ENCODE measurements around the gene DCLK1. TPM values are rescaled to one million over a fixed set of nuclear protein-coding genes. Genes with fewer than 3 reads are reported as not detected.
"Not testable (repeated sequence)": the region's sequence is repeated elsewhere in the genome, so short reads cannot be mapped to it uniquely, and the experiment has no call there.

The DCLK1 gene
- total RNA-seq, 2 experiments from 2014 or later = not detected

- Mint-ChIP-seq H3K4me3 (no peak overlapping the region), H3K27ac (no peak overlapping the region), H3K27me3 (ENCODE audit: low read depth) (no peaks in the 10 kb centered on the region), H3K9me3 (ENCODE audit: insufficient read depth) (no peaks in the 10 kb centered on the region), H3K4me1 (ENCODE audit: low read depth) (no peaks in the 10 kb centered on the region), H3K36me3 (ENCODE audit: low read depth) (no peaks in the 10 kb centered on the region)
- no peak for ATAC-seq
- DNase-seq = no peak
- POLR2A ChIA-PET = no interaction called here
- CTCF ChIA-PET = no interaction called here
These were observed 58.8 kb downstream of the DCLK1 start for GRCh38 chr13:36072152-36072935.

GRCh38 chr13:36070504-36071192, 60.5 kb downstream of the DCLK1 start:
- POLR2A ChIA-PET; H3K36me3 Mint-ChIP-seq (ENCODE audit: low read depth); DNase-seq; H3K27ac Mint-ChIP-seq; H3K4me3 Mint-ChIP-seq; H3K4me1 Mint-ChIP-seq (ENCODE audit: low read depth); ATAC-seq; CTCF ChIA-PET; H3K9me3 Mint-ChIP-seq (ENCODE audit: insufficient read depth); H3K27me3 Mint-ChIP-seq (ENCODE audit: low read depth): not testable (repeated sequence)

DNA sequence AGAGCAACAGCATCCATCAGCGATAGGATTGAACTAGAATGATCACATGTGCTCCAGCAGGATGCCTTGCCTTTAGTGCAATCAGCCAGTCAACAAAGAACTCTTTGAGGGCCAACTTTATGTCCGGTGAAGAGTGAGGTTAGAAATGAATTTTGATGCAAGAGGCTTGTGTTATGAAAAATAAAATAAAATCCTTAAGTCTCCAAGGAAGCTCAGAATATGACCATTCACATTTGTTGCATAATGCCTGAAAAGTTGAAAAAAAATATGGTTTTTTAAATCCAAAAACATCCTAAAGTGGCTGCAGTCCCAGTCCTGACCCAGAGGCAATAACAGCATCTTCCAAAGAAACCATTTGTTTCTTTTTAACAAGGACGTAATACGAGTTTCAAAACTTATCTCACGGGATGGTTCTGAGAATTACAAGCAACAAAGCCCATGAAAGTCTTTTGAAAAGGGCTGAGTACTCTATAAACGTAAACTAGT, 61.3 kb downstream of the DCLK1 start:
- CTCF ChIA-PET = no interaction called here
- ATAC-seq (no peak), DNase-seq (no peak)
- POLR2A ChIA-PET = no interaction called here
- Mint-ChIP-seq H3K4me1 (ENCODE audit: low read depth) (no peaks in the 10 kb centered on the region), H3K27me3 (ENCODE audit: low read depth) (no peaks in the 10 kb centered on the region), H3K4me3 (no peak overlapping the region), H3K9me3 (ENCODE audit: insufficient read depth) (no peaks in the 10 kb centered on the region), H3K36me3 (ENCODE audit: low read depth) (no peaks in the 10 kb centered on the region), H3K27ac (no peak overlapping the region)

GRCh38 chr13:36068991-36069390, 62.2 kb downstream of the DCLK1 start:
- DNase-seq (no peak), ATAC-seq (no peak)
- Mint-ChIP-seq H3K27ac (no peak overlapping the region), H3K9me3 (ENCODE audit: insufficient read depth) (no peaks in the 10 kb centered on the region), H3K36me3 (ENCODE audit: low read depth) (no peaks in the 10 kb centered on the region), H3K4me1 (ENCODE audit: low read depth) (no peaks in the 10 kb centered on the region), H3K4me3 (no peak overlapping the region), H3K27me3 (ENCODE audit: low read depth) (no peaks in the 10 kb centered on the region)
- ChIA-PET CTCF (no interaction called here), POLR2A (no interaction called here)

DNA sequence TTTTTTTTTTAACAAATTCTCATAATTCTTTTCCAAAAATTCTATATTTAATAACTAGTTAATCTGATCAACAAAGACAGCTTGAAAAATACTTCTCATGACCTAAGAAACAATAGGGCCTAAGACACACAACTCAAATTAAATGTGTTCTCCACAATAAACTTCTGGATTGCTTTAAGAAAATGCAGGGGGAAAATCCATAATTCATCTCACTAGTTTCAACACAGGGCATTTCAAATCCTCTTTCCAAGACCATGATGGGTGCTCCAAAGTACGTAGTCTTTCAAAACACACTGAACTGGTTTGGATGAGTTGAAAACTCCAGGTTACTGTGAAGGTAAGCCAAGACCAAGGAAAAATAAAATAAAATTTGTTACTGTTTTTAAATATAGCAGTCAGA, 62.6 kb downstream of the DCLK1 start:
- no peaks in the 10 kb centered on the region for H3K9me3 Mint-ChIP-seq (ENCODE audit: insufficient read depth)
- H3K27me3 Mint-ChIP-seq (ENCODE audit: low read depth) = no peaks in the 10 kb centered on the region
- H3K4me1 Mint-ChIP-seq (ENCODE audit: low read depth) = no peaks in the 10 kb centered on the region

DNA sequence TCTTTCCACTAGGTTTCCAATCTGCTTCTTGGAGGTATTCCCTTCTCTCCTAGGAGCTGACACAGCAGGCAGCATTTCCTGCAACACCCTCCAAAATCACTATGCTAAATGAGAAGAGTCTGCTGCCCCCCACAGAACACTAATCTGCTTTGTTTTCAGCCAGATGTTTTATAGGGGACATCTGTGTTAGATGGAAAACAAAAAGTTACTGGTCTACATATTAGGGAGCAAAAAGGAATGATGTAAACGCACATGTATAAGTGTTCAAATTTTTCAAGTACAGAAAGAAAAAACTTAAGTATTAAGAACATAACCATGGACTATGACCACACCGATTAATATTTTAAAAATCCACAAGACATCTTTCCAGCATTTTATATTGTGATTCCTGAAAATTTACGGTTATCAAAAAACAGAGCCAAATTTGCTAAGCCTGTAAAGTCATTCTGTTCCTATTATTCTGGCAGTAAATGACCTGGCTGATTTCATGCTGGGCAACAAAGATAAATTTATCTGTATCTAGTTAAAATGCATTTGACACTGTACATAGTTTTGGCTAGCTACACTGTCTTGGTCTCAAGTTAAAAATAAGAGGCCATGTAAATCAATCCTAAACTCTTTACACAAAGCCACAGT, 63.3 kb downstream of the DCLK1 start:
- no peaks in the 10 kb centered on the region for H3K27me3 Mint-ChIP-seq (ENCODE audit: low read depth)
- no peak overlapping the region for H3K4me3 Mint-ChIP-seq
- H3K4me1 Mint-ChIP-seq (ENCODE audit: low read depth) = no peaks in the 10 kb centered on the region
- H3K36me3 Mint-ChIP-seq (ENCODE audit: low read depth) = no peaks in the 10 kb centered on the region
- ChIA-PET POLR2A (interaction anchor here (0.6 kb wide), 1 partner anchor 76 kb away, joined by 3 read pairs; no protein-coding TSS in a partner anchor), CTCF (no interaction called here)
- ATAC-seq (no peak), DNase-seq (no peak)
- no peak overlapping the region for H3K27ac Mint-ChIP-seq
- H3K9me3 Mint-ChIP-seq (ENCODE audit: insufficient read depth) = no peaks in the 10 kb centered on the region

More for the DNA sequence above, 62.6 kb downstream of the DCLK1 start:
- ChIA-PET CTCF (no interaction called here), POLR2A (interaction anchor here (0.6 kb wide), 1 partner anchor 77 kb away, joined by 3 read pairs; no protein-coding TSS in a partner anchor)
- H3K4me3 Mint-ChIP-seq = no peak overlapping the region
- no peak for DNase-seq
- H3K36me3 Mint-ChIP-seq (ENCODE audit: low read depth) = no peaks in the 10 kb centered on the region
- no peak for ATAC-seq
- no peak overlapping the region for H3K27ac Mint-ChIP-seq

DNA sequence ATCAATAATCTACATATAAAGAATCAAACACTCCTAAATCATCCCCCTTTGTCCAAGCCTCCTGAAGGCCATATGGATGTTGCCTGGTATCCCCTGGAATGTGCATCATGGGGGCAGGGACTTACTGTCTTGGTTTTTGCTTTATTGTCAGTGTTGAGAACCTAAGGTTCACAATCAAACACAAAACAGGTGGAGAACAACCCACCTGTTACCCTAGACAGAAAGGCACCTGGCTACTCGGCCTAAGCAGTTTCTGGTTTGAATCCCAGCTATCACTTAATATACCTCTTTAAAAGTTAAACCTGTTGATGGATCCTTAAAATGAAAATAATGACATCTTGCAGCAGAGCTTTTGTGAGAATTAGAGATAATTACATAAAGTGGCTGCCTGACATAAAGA, 68.9 kb downstream of the DCLK1 start:
- no peaks in the 10 kb centered on the region for H3K27me3 Mint-ChIP-seq (ENCODE audit: low read depth)
- H3K4me3 Mint-ChIP-seq = no peak overlapping the region
- ChIA-PET CTCF (no interaction called here), POLR2A (no interaction called here)
- DNase-seq (no peak), ATAC-seq (no peak)
- H3K4me1 Mint-ChIP-seq (ENCODE audit: low read depth) = no peaks in the 10 kb centered on the region
- H3K36me3 Mint-ChIP-seq (ENCODE audit: low read depth) = no peaks in the 10 kb centered on the region
- H3K27ac Mint-ChIP-seq = no peak overlapping the region
- H3K9me3 Mint-ChIP-seq (ENCODE audit: insufficient read depth) = no peaks in the 10 kb centered on the region

DNA sequence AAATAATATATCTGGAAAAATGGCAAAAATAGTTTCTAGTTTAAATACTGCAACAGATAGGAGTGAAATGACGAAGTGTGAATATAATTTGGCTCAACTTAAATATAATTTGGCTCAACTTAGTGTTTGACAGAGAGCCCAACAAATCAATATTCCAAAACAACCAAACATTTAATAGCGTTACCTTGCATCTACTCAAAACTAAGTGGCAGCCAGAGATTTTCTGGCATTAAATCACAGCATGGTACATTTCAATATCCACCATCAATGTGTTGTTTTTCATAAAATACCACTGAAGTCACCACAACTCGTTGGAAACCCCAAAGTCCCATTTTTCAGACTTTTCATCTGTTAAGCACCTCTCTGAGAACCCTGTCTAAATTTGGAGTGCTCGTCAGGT, 69.6 kb downstream of the DCLK1 start:
- DNase-seq = no peak
- H3K4me3 Mint-ChIP-seq = no peak overlapping the region
- ChIA-PET CTCF (no interaction called here), POLR2A (no interaction called here)
- no peak for ATAC-seq
- no peaks in the 10 kb centered on the region for H3K4me1 Mint-ChIP-seq (ENCODE audit: low read depth)
- no peak overlapping the region for H3K27ac Mint-ChIP-seq
- no peaks in the 10 kb centered on the region for H3K36me3 Mint-ChIP-seq (ENCODE audit: low read depth)
- H3K9me3 Mint-ChIP-seq (ENCODE audit: insufficient read depth) = no peaks in the 10 kb centered on the region
- H3K27me3 Mint-ChIP-seq (ENCODE audit: low read depth) = no peaks in the 10 kb centered on the region

GRCh38 chr13:36061054-36061453, 70.1 kb downstream of the DCLK1 start:
- no peaks in the 10 kb centered on the region for H3K9me3 Mint-ChIP-seq (ENCODE audit: insufficient read depth)
- ATAC-seq (no peak), DNase-seq (no peak)
- H3K4me3 Mint-ChIP-seq = no peak overlapping the region
- H3K27me3 Mint-ChIP-seq (ENCODE audit: low read depth) = no peaks in the 10 kb centered on the region
- ChIA-PET POLR2A (no interaction called here), CTCF (no interaction called here)
- no peak overlapping the region for H3K27ac Mint-ChIP-seq
- H3K36me3 Mint-ChIP-seq (ENCODE audit: low read depth) = no peaks in the 10 kb centered on the region
- no peaks in the 10 kb centered on the region for H3K4me1 Mint-ChIP-seq (ENCODE audit: low read depth)

DNA sequence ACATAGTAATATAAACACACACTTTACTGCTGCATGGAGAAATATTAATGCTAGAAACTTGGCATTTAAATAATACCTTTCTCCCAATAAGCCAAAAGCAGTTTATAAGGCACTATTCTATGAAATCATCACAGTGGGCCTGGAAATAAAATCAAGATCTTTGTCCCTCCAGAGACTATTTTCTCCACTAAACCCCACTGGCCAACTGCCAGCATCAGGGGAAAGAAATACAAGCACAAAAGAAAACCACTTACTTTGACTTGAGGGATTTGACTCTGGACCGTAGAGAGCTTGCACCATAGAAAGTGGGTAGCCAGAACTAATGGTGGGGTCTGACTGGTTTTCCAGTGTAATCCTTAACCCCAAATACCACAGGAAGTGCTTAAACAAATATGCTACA, 71.9 kb downstream of the DCLK1 start:
- POLR2A ChIA-PET = no interaction called here
- CTCF ChIA-PET = no interaction called here
- Mint-ChIP-seq H3K9me3 (ENCODE audit: insufficient read depth) (no peaks in the 10 kb centered on the region), H3K27me3 (ENCODE audit: low read depth) (no peaks in the 10 kb centered on the region), H3K27ac (no peak overlapping the region), H3K36me3 (ENCODE audit: low read depth) (no peaks in the 10 kb centered on the region), H3K4me3 (no peak overlapping the region), H3K4me1 (ENCODE audit: low read depth) (no peaks in the 10 kb centered on the region)
- ATAC-seq = no peak
- DNase-seq = no peak

DNA sequence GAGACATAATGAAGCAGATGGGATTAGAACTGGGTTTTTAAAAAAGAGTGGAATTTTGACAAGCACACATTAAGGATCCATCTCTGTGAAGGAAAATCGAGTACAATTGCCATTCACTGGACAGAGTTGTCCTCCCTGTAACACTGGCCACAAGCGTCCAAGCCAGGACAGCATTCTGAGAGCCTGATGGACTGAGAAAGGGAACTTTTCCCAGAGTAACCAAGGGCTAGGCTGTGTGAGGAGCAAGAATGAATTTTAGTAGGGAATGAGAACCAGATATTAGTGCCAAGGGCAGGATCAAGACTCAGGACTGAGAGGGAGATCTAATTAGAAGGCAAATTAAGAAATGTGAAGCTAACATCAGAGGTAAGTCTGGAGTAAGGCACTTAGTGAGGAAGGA, 73.1 kb downstream of the DCLK1 start:
- Mint-ChIP-seq H3K27ac (no peak overlapping the region), H3K36me3 (ENCODE audit: low read depth) (no peaks in the 10 kb centered on the region), H3K27me3 (ENCODE audit: low read depth) (no peaks in the 10 kb centered on the region), H3K4me1 (ENCODE audit: low read depth) (no peaks in the 10 kb centered on the region), H3K9me3 (ENCODE audit: insufficient read depth) (no peaks in the 10 kb centered on the region), H3K4me3 (no peak overlapping the region)
- CTCF ChIA-PET = no interaction called here
- DNase-seq (no peak), ATAC-seq (no peak)
- POLR2A ChIA-PET = no interaction called here

GRCh38 chr13:36057547-36057946, 73.6 kb downstream of the DCLK1 start:
- H3K4me1 Mint-ChIP-seq (ENCODE audit: low read depth) = no peaks in the 10 kb centered on the region
- H3K4me3 Mint-ChIP-seq = no peak overlapping the region
- POLR2A ChIA-PET = no interaction called here
- no peaks in the 10 kb centered on the region for H3K36me3 Mint-ChIP-seq (ENCODE audit: low read depth)
- H3K27ac Mint-ChIP-seq = no peak overlapping the region
- CTCF ChIA-PET = no interaction called here
- no peaks in the 10 kb centered on the region for H3K27me3 Mint-ChIP-seq (ENCODE audit: low read depth)
- ATAC-seq (no peak), DNase-seq (no peak)
- H3K9me3 Mint-ChIP-seq (ENCODE audit: insufficient read depth) = no peaks in the 10 kb centered on the region
